Measurements from ENCODE around the gene ROBO1.

Gene ROBO1

DNA sequence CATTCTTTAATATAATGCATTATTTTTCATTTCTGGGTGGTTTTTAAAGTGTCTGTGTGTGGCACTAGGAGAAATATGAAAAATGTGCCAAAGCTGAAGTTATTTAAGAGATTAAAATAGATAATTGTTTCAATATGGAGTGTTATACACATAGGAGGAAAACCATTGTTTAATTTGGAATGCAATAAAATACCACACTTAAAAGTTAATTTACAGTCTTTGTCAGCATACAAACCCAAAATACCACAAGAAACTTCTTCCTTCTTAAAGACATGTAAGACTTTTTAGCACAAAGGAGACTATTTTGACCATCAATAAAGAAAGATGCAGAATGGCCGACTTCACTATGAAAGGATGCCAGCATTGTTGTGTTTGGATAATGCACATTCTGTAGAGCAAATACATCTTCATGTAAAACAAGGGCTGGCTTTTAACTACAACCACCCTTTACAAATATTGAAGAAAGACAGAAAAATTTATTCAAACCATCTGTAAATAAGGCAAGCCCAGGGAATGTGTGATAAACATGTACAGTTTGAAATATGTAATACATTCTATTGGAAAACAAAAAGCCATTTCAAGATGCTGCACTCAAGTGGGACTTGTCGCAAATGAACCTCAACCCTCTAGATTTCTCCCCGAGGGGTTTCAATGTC, 1146.6 kb downstream of the ROBO1 start:
- DNase-seq (ENCODE audit: low read depth), result no peak

DNA sequence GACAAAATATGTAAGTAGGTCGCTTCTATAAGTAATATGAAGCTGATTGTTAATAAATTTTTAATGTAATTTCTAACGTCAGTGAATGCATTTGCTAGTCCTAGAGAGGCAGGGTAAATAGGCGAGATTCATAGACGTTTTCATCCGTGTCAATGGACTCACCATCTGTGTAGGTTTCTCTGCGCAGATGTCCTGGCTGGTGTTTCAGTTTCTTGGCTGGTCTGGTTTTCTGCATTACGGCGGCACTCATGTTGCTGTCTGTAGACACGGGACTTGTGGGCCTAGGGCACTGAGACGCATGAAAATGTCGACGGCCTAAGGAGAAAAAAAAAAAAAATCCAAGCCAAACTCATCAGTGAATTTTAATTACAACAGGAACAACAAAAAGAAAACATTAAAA, 1153.3 kb downstream of the ROBO1 start:
- DNase-seq (ENCODE audit: low read depth), result no peak

GRCh38 chr3:78613421-78613879, 1154.3 kb downstream of the ROBO1 start:
- DNase-seq (ENCODE audit: low read depth), result no peak

- no peak for DNase-seq (ENCODE audit: low read depth)
Observed at GRCh38 chr3:78611278-78611677, 1156.5 kb downstream of the ROBO1 start.

DNA sequence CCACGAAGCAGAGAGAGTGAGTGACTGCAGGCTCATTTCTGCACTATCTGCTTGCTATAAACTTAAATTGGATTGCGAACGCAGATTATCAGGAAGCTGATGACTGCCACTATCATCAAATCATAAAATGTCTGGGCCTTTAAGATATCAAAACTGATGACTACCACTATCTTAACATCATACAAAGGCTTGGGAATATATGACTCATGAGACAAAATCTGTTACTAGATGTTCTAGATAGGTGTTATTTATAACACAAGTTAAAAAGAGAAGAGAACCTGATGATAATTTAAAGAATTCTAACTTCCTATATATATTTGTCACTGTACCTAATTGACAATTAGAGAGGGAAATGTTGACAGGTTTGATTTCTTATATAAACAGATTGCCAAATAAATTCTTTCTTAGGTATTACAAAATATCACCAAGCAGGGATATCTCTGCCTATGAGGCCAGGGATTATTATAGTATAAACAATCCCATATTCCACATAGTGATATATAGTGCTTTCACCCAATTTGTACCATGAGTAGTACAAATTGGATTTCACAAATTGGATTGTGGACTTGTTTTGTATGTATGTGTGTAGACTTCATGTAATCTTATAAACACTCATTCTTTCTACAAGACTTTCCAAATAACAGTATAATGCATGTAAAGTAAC, 1157.2 kb downstream of the ROBO1 start:
- DNase-seq (ENCODE audit: low read depth), result no peak

- no peak for DNase-seq (ENCODE audit: low read depth)
Observed at GRCh38 chr3:78606756-78607155, 1161.0 kb downstream of the ROBO1 start.

DNA sequence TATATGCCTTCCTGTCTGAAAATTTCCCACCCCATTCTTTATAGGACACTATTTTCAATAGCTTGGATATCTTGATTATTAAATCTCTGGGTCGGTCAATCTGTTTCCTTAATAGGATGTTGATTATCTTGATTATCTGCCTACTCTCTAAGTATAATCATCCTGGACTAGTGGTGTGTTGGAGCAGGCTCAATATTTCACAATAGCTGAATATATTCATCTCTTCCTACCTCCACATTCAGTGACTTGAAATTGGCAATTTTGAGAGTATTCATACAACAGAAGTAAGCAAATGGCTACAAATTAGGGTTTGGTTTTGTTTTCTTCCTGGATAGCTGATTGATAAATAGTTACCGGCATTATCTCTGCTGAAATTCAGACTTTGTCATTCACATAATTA, 1162.6 kb downstream of the ROBO1 start:
- no peak for DNase-seq (ENCODE audit: low read depth)

GRCh38 chr3:78604341-78604740, 1163.5 kb downstream of the ROBO1 start:
- peak; percentile 66 for DNase-seq (ENCODE audit: low read depth)

- no peak for DNase-seq (ENCODE audit: low read depth)
Observed at GRCh38 chr3:78601249-78601648, 1166.5 kb downstream of the ROBO1 start.

GRCh38 chr3:78589778-78590177, 1178.0 kb downstream of the ROBO1 start:
- no peak for DNase-seq (ENCODE audit: low read depth)

GRCh38 chr3:78588906-78589621, 1178.7 kb downstream of the ROBO1 start:
- DNase-seq (ENCODE audit: low read depth), result no peak

- no peak for DNase-seq (ENCODE audit: low read depth)
Observed at GRCh38 chr3:78580681-78581080, 1187.1 kb downstream of the ROBO1 start.

DNA sequence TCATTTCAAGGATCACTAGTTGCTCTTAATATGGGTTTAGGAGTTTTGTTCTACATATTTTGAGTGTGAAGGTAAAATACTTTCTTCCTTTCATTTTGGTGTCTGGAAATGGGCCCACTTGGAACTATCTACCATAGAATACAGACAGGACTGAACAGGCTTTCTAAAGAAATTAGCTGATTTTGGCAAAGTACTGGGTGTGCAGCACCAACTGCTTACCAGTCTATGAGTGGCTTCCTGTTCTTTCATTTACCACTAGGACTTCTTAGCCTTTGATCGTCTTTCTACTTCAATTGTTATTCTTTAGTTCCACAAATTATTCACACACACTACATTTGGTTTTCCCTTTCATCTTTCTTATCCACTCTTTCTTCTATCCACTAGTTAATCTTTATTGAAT, 1196.3 kb downstream of the ROBO1 start:
- DNase-seq (ENCODE audit: low read depth), result no peak

GRCh38 chr3:78570496-78570895, 1197.3 kb downstream of the ROBO1 start:
- no peak for DNase-seq (ENCODE audit: low read depth)

DNA sequence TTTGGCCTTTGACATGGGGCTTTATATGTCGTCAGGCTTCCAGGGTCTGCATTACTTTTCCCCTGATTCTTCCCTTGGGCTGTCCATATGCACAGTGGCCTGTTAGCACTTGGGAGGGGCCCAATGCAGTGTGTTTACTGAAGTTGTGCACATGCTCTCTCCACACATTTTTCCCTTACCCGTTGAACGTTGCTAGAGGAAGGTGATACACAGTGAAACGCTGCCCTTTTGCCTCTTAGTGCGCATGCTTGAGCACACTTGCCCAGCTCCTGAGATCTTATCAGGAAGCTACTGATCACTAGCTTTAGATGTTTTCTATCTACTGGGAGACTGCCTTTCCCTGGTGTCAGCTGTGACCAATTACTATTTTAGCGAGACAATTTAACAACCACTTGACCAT, 1198.0 kb downstream of the ROBO1 start:
- DNase-seq (ENCODE audit: low read depth), result no peak

GRCh38 chr3:78565712-78566111, 1202.1 kb downstream of the ROBO1 start:
- no peak for DNase-seq (ENCODE audit: low read depth)

DNA sequence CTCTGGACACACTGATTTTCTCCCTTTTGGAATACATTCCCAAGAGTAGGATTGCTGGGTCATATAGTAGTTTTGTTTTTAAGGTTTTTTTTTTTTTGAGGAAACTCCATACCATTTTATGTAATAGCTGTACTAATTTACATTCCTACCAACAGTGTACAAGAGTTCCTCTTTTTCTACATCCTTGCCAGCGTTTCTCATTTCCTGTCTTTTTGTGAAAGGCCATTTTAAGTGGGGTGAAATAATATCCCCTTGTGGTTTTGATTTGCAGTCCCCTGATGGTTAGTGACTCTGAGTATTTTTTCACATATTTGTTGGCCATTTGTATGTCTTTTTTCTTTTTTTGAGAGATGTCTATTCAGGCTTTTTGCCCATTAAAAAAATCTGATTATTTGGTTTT, 1205.5 kb downstream of the ROBO1 start:
- no peak for DNase-seq (ENCODE audit: low read depth)

All from ELR (cell line).